H1 (cell line): ENCODE data around the gene SHPK. TPM values are rescaled to one million over a fixed set of nuclear protein-coding genes. Genes with fewer than 3 reads are reported as not detected.

Experiments used
- CTCF ChIA-PET: fragments of 300-600 bp; sonication (Branson Sonifier 250); formaldehyde crosslinking; loops from one replicate; lab custom pipeline; 2021; ENCODE audit not compliant: partially characterized antibody; lab: Charles Lee
- POLR2A ChIA-PET: fragments of 300-600 bp; sonication (Branson Sonifier 250); formaldehyde crosslinking; loops from one replicate; lab custom pipeline; 2021; ENCODE audit warnings: inconsistent platforms; ENCODE audit not compliant: partially characterized antibody; lab: Charles Lee
- DNase-seq, 2 experiments: peaks; one replicate each; pipeline versions ENCODE4 v3.0.0 to v3.0.0-alpha.2; 2010 to 2022; ENCODE audit warnings: low spot score in 2 of 2, low read depth in 1 of 2, mixed read lengths in 1 of 2
- FAIRE-seq: peaks from 2 replicates; lab custom pipeline; 2011; peaks lifted over from hg19 to GRCh38; lab: Jason Lieb, UNC
- H2AFZ ChIP-seq: 2 replicates; pipeline ENCODE4 v1.8.1; 2012; ENCODE audit warnings: low read length, inconsistent platforms
- H2AK5ac ChIP-seq: 2 replicates; pipeline ENCODE4 v1.6.1; 2013; ENCODE audit warnings: low read depth, low read length
- H2BK120ac ChIP-seq: replicated peaks from 2 replicates; pipeline ENCODE3; 2013; ENCODE audit warnings: low read depth, low read length, inconsistent platforms
- H2BK12ac ChIP-seq: 2 replicates; pipeline ENCODE4 v1.6.1; 2013; ENCODE audit warnings: low read depth, low read length
- H2BK15ac ChIP-seq: 2 replicates; pipeline ENCODE4 v1.6.1; 2013; ENCODE audit warnings: low read length
- H2BK20ac ChIP-seq: 2 replicates; pipeline ENCODE4 v1.6.1; 2013; ENCODE audit warnings: low read length
- H2BK5ac ChIP-seq: 2 replicates; pipeline ENCODE4 v1.6.1; 2013; ENCODE audit warnings: low read depth, low read length
- H3K14ac ChIP-seq: 2 replicates; pipeline ENCODE4 v1.6.1; 2013; ENCODE audit warnings: inconsistent platforms; ENCODE audit not compliant: insufficient read length
- H3K18ac ChIP-seq: 2 replicates; pipeline ENCODE4 v1.6.1; 2013; ENCODE audit warnings: low read length; ENCODE audit errors: extremely low read depth
- H3K23ac ChIP-seq: 2 replicates; pipeline ENCODE4 v1.6.1; 2013; ENCODE audit warnings: inconsistent platforms; ENCODE audit not compliant: insufficient read length
- H3K23me2 ChIP-seq: 2 replicates; pipeline ENCODE4 v1.6.1; 2013; ENCODE audit warnings: low read depth, low read length
- H3K27ac ChIP-seq: 2 replicates; pipeline ENCODE4 v1.6.1; 2011; ENCODE audit warnings: low read depth, low read length, inconsistent platforms
- H3K27me3 ChIP-seq, 4 experiments: replicated peaks in 1 of 4; 1 replicate in 1 of 4; 2 replicates in 3 of 4; pipeline versions ENCODE4 v1.6.1 to v1.8.1; 2011 to 2013; ENCODE audit warnings: low read length in 3 of 4, mild to moderate bottlenecking in 3 of 4, inconsistent platforms in 2 of 4, mixed read lengths in 2 of 4, moderate library complexity in 1 of 4; ENCODE audit not compliant: control insufficient read depth in 3 of 4, insufficient read depth in 3 of 4; ENCODE audit errors: extremely low read depth in 1 of 4
- H3K36me3 ChIP-seq, 4 experiments: 2 replicates each; pipeline versions ENCODE4 v1.6.1 to v1.8.1; 2011 to 2013; ENCODE audit warnings: mild to moderate bottlenecking in 4 of 4, low read length in 3 of 4, moderate library complexity in 2 of 4, control low read depth in 1 of 4, inconsistent platforms in 1 of 4; ENCODE audit not compliant: insufficient read depth in 4 of 4, control insufficient read depth in 2 of 4
- H3K4ac ChIP-seq: replicated peaks from 2 replicates; pipeline ENCODE3; 2013; ENCODE audit warnings: low read length, low read depth, mixed read lengths, inconsistent platforms; ENCODE audit not compliant: insufficient read length
- H3K4me1 ChIP-seq, 4 experiments: replicated peaks in 1 of 4; 1 replicate in 1 of 4; 2 replicates in 3 of 4; pipeline versions ENCODE4 v1.6.1 to v1.8.1; 2011 to 2013; ENCODE audit warnings: low read length in 3 of 4, inconsistent platforms in 2 of 4, mixed read lengths in 1 of 4; ENCODE audit not compliant: insufficient read depth in 4 of 4, control insufficient read depth in 3 of 4
- H3K4me2 ChIP-seq, 2 experiments: 2 replicates each; pipeline versions ENCODE4 v1.6.1 to v1.8.1; 2011 to 2013; ENCODE audit warnings: low read depth in 2 of 2, low read length in 2 of 2, control low read depth in 1 of 2, inconsistent platforms in 1 of 2, mild to moderate bottlenecking in 1 of 2; ENCODE audit not compliant: insufficient read depth in 1 of 2
- H3K4me3 ChIP-seq, 4 experiments: fragments of 200-600, 300-600 bp in 1 of 4; sonication (generic), shearing (Covaris generic), sonication (Bioruptor Twin) in 1 of 4; 2 replicates each; pipeline versions ENCODE4 v1.5.1 to v1.8.1; 2011 to 2016; ENCODE audit warnings: low read length in 4 of 4, low read depth in 3 of 4, control low read depth in 2 of 4, inconsistent platforms in 2 of 4, mild to moderate bottlenecking in 2 of 4, mixed read lengths in 1 of 4, moderate library complexity in 1 of 4; ENCODE audit not compliant: insufficient read depth in 2 of 4; ENCODE audit errors: extremely low read depth in 1 of 4
- H3K56ac ChIP-seq: replicated peaks from 2 replicates; pipeline ENCODE3; 2013; ENCODE audit warnings: low read depth, mild to moderate bottlenecking, mixed read lengths, low read length, inconsistent platforms; ENCODE audit not compliant: insufficient read length
- H3K79me1 ChIP-seq: 2 replicates; pipeline ENCODE4 v1.6.1; 2013; ENCODE audit warnings: low read depth, low read length, control low read depth
- H3K79me2 ChIP-seq, 2 experiments: 2 replicates each; pipeline versions ENCODE4 v1.6.1 to v1.8.1; 2012 to 2013; ENCODE audit warnings: low read length in 2 of 2, mild to moderate bottlenecking in 2 of 2, inconsistent platforms in 1 of 2; ENCODE audit not compliant: insufficient read depth in 2 of 2, control insufficient read depth in 1 of 2
- H3K9ac ChIP-seq, 4 experiments: replicated peaks in 1 of 4; 1 replicate in 1 of 4; 2 replicates in 3 of 4; pipeline versions ENCODE4 v1.6.1 to v1.8.1; 2011 to 2013; ENCODE audit warnings: low read depth in 3 of 4, low read length in 3 of 4, control low read depth in 2 of 4, mild to moderate bottlenecking in 2 of 4, moderate library complexity in 2 of 4, inconsistent platforms in 1 of 4; ENCODE audit errors: extremely low read depth in 1 of 4
- H3K9me3 ChIP-seq, 2 experiments: 2 replicates each; pipeline versions ENCODE4 v1.6.1 to v1.8.1; 2012 to 2013; ENCODE audit warnings: mild to moderate bottlenecking in 2 of 2, moderate library complexity in 2 of 2, control low read depth in 1 of 2, inconsistent platforms in 1 of 2, low read depth in 1 of 2, low read length in 1 of 2, mixed read lengths in 1 of 2; ENCODE audit not compliant: insufficient read depth in 2 of 2
- H4K20me1 ChIP-seq, 2 experiments: replicated peaks in 1 of 2; 2 replicates each; pipeline versions ENCODE3 to v1.8.1; 2011 to 2013; ENCODE audit warnings: inconsistent platforms in 2 of 2, low read length in 2 of 2, mild to moderate bottlenecking in 1 of 2; ENCODE audit not compliant: insufficient read depth in 2 of 2, control insufficient read depth in 1 of 2
- H4K5ac ChIP-seq: 2 replicates; pipeline ENCODE4 v1.6.1; 2013; ENCODE audit warnings: low read length, low read depth, mixed read lengths, inconsistent platforms; ENCODE audit not compliant: insufficient read length
- H4K8ac ChIP-seq: 2 replicates; pipeline ENCODE4 v1.8.0; 2013; ENCODE audit warnings: mild to moderate bottlenecking, moderate library complexity, low read length, inconsistent platforms; ENCODE audit not compliant: insufficient read depth; ENCODE audit errors: extremely low read depth
- H4K91ac ChIP-seq: replicated peaks from 2 replicates; pipeline ENCODE3; 2013; ENCODE audit warnings: low read length, mixed read lengths, inconsistent platforms; ENCODE audit not compliant: insufficient read length
- ATF3 ChIP-seq: IDR thresholded peaks from 2 replicates; pipeline ENCODE4 v1.6.1; 2011; ENCODE audit warnings: low read depth, mild to moderate bottlenecking, low read length; ENCODE audit not compliant: insufficient read depth
- BCL11A ChIP-seq, 2 experiments: IDR thresholded peaks; one replicate each; pipeline ENCODE4 v1.6.1; 2011; ENCODE audit warnings: low read depth in 2 of 2, low read length in 2 of 2, mild to moderate bottlenecking in 2 of 2
- BRCA1 ChIP-seq: IDR thresholded peaks from 2 replicates; pipeline ENCODE4 v1.6.1; 2012; ENCODE audit warnings: low read depth, low read length, improper control_type of control experiment
- CHD2 ChIP-seq: IDR thresholded peaks from 2 replicates; pipeline ENCODE4 v1.6.1; 2012; ENCODE audit warnings: low read length, improper control_type of control experiment
- CREB1 ChIP-seq: IDR thresholded peaks from 2 replicates; pipeline ENCODE4 v1.6.1; 2012; ENCODE audit warnings: inconsistent platforms
- GABPA ChIP-seq: IDR thresholded peaks from 2 replicates; pipeline ENCODE4 v1.6.1; 2011; ENCODE audit warnings: mild to moderate bottlenecking, low read length, moderate library complexity, borderline replicate concordance; ENCODE audit not compliant: insufficient read depth
- HDAC2 ChIP-seq, 2 experiments: fragments of 300-600 bp in 1 of 2; sonication (generic) in 1 of 2; IDR thresholded peaks; 2 replicates each; pipeline ENCODE4 v1.6.1; 2011 to 2012; ENCODE audit warnings: low read depth in 2 of 2, low read length in 2 of 2, mild to moderate bottlenecking in 2 of 2, moderate library complexity in 2 of 2, borderline replicate concordance in 1 of 2, inconsistent platforms in 1 of 2
- SIRT6 ChIP-seq: IDR thresholded peaks from one replicate; pipeline ENCODE4 v1.7.1; 2012; ENCODE audit warnings: low read length, inconsistent platforms
- SUZ12 ChIP-seq: fragments of 200-600 bp; sonication (generic); IDR thresholded peaks from 2 replicates; pipeline ENCODE4 v1.6.1; 2012; ENCODE audit warnings: mild to moderate bottlenecking, inconsistent platforms, low read length, moderate library complexity, mixed read lengths
- YY1 ChIP-seq: IDR thresholded peaks from 2 replicates; pipeline ENCODE4 v1.6.1; 2011; ENCODE audit warnings: low read depth, mild to moderate bottlenecking, low read length
- whole genome bisulfite sequencing, 2 experiments: shearing (Covaris generic) in 1 of 2; methylation state at CpG; one replicate each; pipeline versions ENCODE4 v1.1.6 to v1.1.7; 2013 to 2015; ENCODE audit warnings: low lambda C conversion rate in 2 of 2, mixed read lengths in 2 of 2, inconsistent platforms in 1 of 2, low coverage in 1 of 2, missing lambda C conversion rate in 1 of 2; ENCODE audit not compliant: insufficient replicate concordance in 2 of 2, insufficient coverage in 1 of 2, insufficient read length in 1 of 2; ENCODE audit errors: extremely low coverage in 1 of 2, missing lambda C conversion rate in 1 of 2; 5-methylcytosine and 5-hydroxymethylcytosine counted together
- polyA plus RNA-seq, 7 experiments: library from polyadenylated mRNA; depleted of rRNA in 3 of 7; stranded (reverse) in 5 of 7; unstranded in 2 of 7; fragments of >200 nt in 5 of 7; fragments of 200-250 nt in 2 of 7; gene quantifications; 1 replicate in 5 of 7; 2 replicates in 1 of 7; 4 replicates in 1 of 7; pipeline versions ENCODE4 v1.2.1 to v1.2.3, GENCODE V29; 2011 to 2013; ENCODE audit warnings: missing spikeins in 2 of 7, mixed read lengths in 2 of 7
- total RNA-seq: library from RNA; stranded (reverse); fragmentation: NEBNext Ultra II Directional; extraction: Animal tissue kit (Norgen Biotek cat#: 25700); gene quantifications from 2 replicates; pipeline ENCODE4 v1.2.1, GENCODE V29; 2021

Gene SHPK
- total and polyA plus RNA-seq, 2 of the 8 experiments (the other 6 are each of a cell fraction or from before 2014, with no cell fraction given) = 28.6 to 36.7 TPM

GRCh38 chr17:3603870-3604259 is 32.2 kb downstream of the SHPK start:
- POLR2A ChIA-PET = interaction anchor here (0.9 kb wide), 2 partner anchors 11 to 25 kb away, joined by 3 read pairs; no protein-coding TSS in a partner anchor
- WGBS, 2 experiments = 93% methylated on average over 4 of the region's 4 CpGs; no CpG with 5 or more reads in 1 of the 2 experiments
- FAIRE-seq = no peak
- TF ChIP-seq SUZ12 = no peak
- TF ChIP-seq YY1 = no peak
- TF ChIP-seq SIRT6 = no peak
- no peak for TF ChIP-seq CHD2
- TF ChIP-seq CREB1 = no peak
- no peak for TF ChIP-seq ATF3
- no peak for TF ChIP-seq BRCA1
- no peak for TF ChIP-seq HDAC2 (IDR thresholded peaks at IDR 0.05; ENCODE audit: borderline replicate concordance in 1 of 2, low read depth in 2 of 2, low read length in 2 of 2)
- no peak for TF ChIP-seq BCL11A (IDR thresholded peaks at IDR 0.05; ENCODE audit: low read depth in 2 of 2, low read length in 2 of 2)
- no peak for TF ChIP-seq GABPA

More at GRCh38 chr17:3603870-3604259, 32.2 kb downstream of the SHPK start:
- H2AK5ac ChIP-seq = no peak overlapping the region
- H3K4me3 ChIP-seq = no peak overlapping the region
- H2BK5ac ChIP-seq = no peak overlapping the region
- no peak overlapping the region for H2BK20ac ChIP-seq
- H3K27ac ChIP-seq = no peak overlapping the region
- no peaks in the 10 kb centered on the region for H3K79me2 ChIP-seq
- no peak overlapping the region for H2BK15ac ChIP-seq
- H3K36me3 ChIP-seq = peaks cover 0 to 21% (median 6%) of the 10 kb centered on the region in 4 experiments; a peak in 6 of 8 replicates
- no peak overlapping the region for H4K5ac ChIP-seq
- H4K8ac ChIP-seq = no peak overlapping the region
- H3K4me2 ChIP-seq = no peak overlapping the region
- no peak overlapping the region for H4K91ac ChIP-seq
- no peak overlapping the region for H3K56ac ChIP-seq
- no peak overlapping the region for H3K4ac ChIP-seq
- H2AFZ ChIP-seq = no peak overlapping the region
- H3K23me2 ChIP-seq = no peaks in the 10 kb centered on the region
- H3K79me1 ChIP-seq = no peaks in the 10 kb centered on the region
- DNase-seq = no peak
- CTCF ChIA-PET = interaction anchor here (0.6 to 4.2 kb wide), 13 partner anchors 8 to 644 kb away, joined by 3 to 30 read pairs (median 3); partner anchors contain the start of gene HASPIN
- H3K4me1 ChIP-seq = no peaks in the 10 kb centered on the region
- H2BK12ac ChIP-seq = no peak overlapping the region
- H2BK120ac ChIP-seq = no peak overlapping the region
- H4K20me1 ChIP-seq = peaks cover 0 to 3% of the 10 kb centered on the region in 2 experiments
- H3K27me3 ChIP-seq = no peaks in the 10 kb centered on the region
- H3K9me3 ChIP-seq = peaks cover 0 to 4% of the 10 kb centered on the region in 2 experiments; a peak in 1 of 4 replicates
- no peak overlapping the region for H3K23ac ChIP-seq
- H3K18ac ChIP-seq = no peak overlapping the region
- H3K14ac ChIP-seq = no peak overlapping the region
- no peak overlapping the region for H3K9ac ChIP-seq
